ENCODE measurements around the gene LTBP1. TPM values are rescaled to one million over a fixed set of nuclear protein-coding genes. Genes with fewer than 3 reads are reported as not detected.

The LTBP1 gene
- total RNA-seq, 6 experiments from 2014 or later: 260 to 409 (median 335) TPM

GRCh38 chr2:32948266-32948665, 1.5 kb downstream of the LTBP1 start:
- no peaks in the 10 kb centered on the region; the same call in 1 of the 2 replicates for H3K27me3 Mint-ChIP-seq (ENCODE audit: insufficient read depth)
- DNase-seq: no peak
- no peak overlapping the region; the same call in 1 of the 2 replicates for H3K27ac Mint-ChIP-seq
- H3K9me3 Mint-ChIP-seq: no peaks in the 10 kb centered on the region
- no peak for TF ChIP-seq CTCF (IDR thresholded peaks at IDR 0.05)
- peak overlapping the region; percentile 81 for H3K4me3 Mint-ChIP-seq
- H3K4me1 Mint-ChIP-seq (ENCODE audit: low read depth): peaks cover 25% of the 10 kb centered on the region
- no peaks in the 10 kb centered on the region for H3K36me3 Mint-ChIP-seq (ENCODE audit: low read depth)

GRCh38 chr2:32949260-32949659, 2.5 kb downstream of the LTBP1 start:
- H3K36me3 Mint-ChIP-seq (ENCODE audit: low read depth): no peaks in the 10 kb centered on the region
- H3K27me3 Mint-ChIP-seq (ENCODE audit: insufficient read depth): no peaks in the 10 kb centered on the region; the same call in 1 of the 2 replicates
- no peak for DNase-seq
- no peak overlapping the region for H3K4me3 Mint-ChIP-seq
- H3K9me3 Mint-ChIP-seq: no peaks in the 10 kb centered on the region
- peaks cover 25% of the 10 kb centered on the region for H3K4me1 Mint-ChIP-seq (ENCODE audit: low read depth)
- no peak overlapping the region for H3K27ac Mint-ChIP-seq
- TF ChIP-seq CTCF (IDR thresholded peaks at IDR 0.05): no peak

GRCh38 chr2:32951672-32952071, 4.9 kb downstream of the LTBP1 start:
- no peak for DNase-seq
- no peak overlapping the region for H3K4me3 Mint-ChIP-seq
- H3K9me3 Mint-ChIP-seq: no peaks in the 10 kb centered on the region
- H3K27me3 Mint-ChIP-seq (ENCODE audit: insufficient read depth): no peaks in the 10 kb centered on the region; the same call in 1 of the 2 replicates
- no peak for TF ChIP-seq CTCF (IDR thresholded peaks at IDR 0.05)
- H3K36me3 Mint-ChIP-seq (ENCODE audit: low read depth): peaks cover 9% of the 10 kb centered on the region
- no peak overlapping the region for H3K27ac Mint-ChIP-seq
- H3K4me1 Mint-ChIP-seq (ENCODE audit: low read depth): peaks cover 25% of the 10 kb centered on the region

- H3K4me1 Mint-ChIP-seq (ENCODE audit: low read depth): peaks cover 24% of the 10 kb centered on the region
- no peak for TF ChIP-seq CTCF (IDR thresholded peaks at IDR 0.05)
- H3K27me3 Mint-ChIP-seq (ENCODE audit: insufficient read depth): no peaks in the 10 kb centered on the region; the same call in 1 of the 2 replicates
- DNase-seq: no peak
- no peaks in the 10 kb centered on the region for H3K9me3 Mint-ChIP-seq
- no peak overlapping the region for H3K4me3 Mint-ChIP-seq
- H3K27ac Mint-ChIP-seq: no peak overlapping the region
- peaks cover 17% of the 10 kb centered on the region for H3K36me3 Mint-ChIP-seq (ENCODE audit: low read depth)
Measured at GRCh38 chr2:32952761-32953476, 6.2 kb downstream of the LTBP1 start.

GRCh38 chr2:32954206-32954605, 7.5 kb downstream of the LTBP1 start:
- Mint-ChIP-seq H3K4me3 (no peak overlapping the region), H3K36me3 (ENCODE audit: low read depth) (peaks cover 17% of the 10 kb centered on the region), H3K4me1 (ENCODE audit: low read depth) (peaks cover 19% of the 10 kb centered on the region), H3K9me3 (no peaks in the 10 kb centered on the region), H3K27ac (no peak overlapping the region), H3K27me3 (ENCODE audit: insufficient read depth) (no peaks in the 10 kb centered on the region; the same call in 1 of the 2 replicates)
- TF ChIP-seq CTCF (IDR thresholded peaks at IDR 0.05): no peak
- DNase-seq: no peak

All from HFFc6 (cell line).